HG03060 (cell line): ENCODE data around the gene USP44.

Experiments
- ATAC-seq: cut with Tn5 transposase; IDR thresholded peaks from one replicate; pipeline ENCODE4 v1.9.1; 2021; ENCODE audit warnings: low read depth, moderate number of reproducible peaks; ENCODE audit not compliant: unreplicated experiment

The USP44 gene

DNA sequence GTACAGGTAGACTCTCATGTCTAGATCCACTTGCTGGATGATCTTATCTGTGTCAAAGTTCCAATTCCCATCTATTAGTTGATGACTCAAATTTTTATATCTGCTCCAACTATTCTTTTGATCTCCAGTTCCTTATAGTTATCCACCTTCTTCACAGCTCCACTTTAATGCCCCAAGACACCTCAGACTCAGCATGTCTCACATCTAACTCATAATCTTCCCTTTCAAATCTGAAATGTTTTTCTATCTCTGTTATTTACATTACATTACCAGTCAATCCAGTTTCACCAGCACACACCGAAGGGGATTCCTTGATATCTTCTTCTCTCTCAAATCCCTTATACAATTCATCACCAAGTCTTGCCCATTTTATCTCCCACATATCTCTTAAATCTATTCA is 81.0 kb downstream of the USP44 start:
- no peak for ATAC-seq
